GM12878 (cell line): ENCODE measurements around the gene PIK3C2B. TPM values are rescaled to one million over a fixed set of nuclear protein-coding genes. Genes with fewer than 3 reads are reported as not detected.

Source experiments
- ASH2L ChIP-seq: fragments of 300-600, 200-600 bp; sonication (generic); IDR thresholded peaks from 2 replicates; pipeline ENCODE4 v1.6.1; 2017; ENCODE audit warnings: low read depth, mild to moderate bottlenecking, borderline replicate concordance
- CHD2 ChIP-seq: IDR thresholded peaks from 2 replicates; pipeline ENCODE4 v1.6.1; 2011; ENCODE audit warnings: low read depth, low read length, improper control_type of control experiment, borderline replicate concordance
- CREB1 ChIP-seq: IDR thresholded peaks from 2 replicates; pipeline ENCODE4 v1.6.1; 2012; ENCODE audit warnings: low read depth, mild to moderate bottlenecking, inconsistent platforms
- FOXK2 ChIP-seq: fragments of 450-650 bp; IDR thresholded peaks from 2 replicates; pipeline ENCODE4 v1.6.1; 2017; ENCODE audit warnings: mild to moderate bottlenecking, moderate library complexity
- MYC ChIP-seq: IDR thresholded peaks from 2 replicates; pipeline ENCODE4 v1.6.1; 2011; ENCODE audit warnings: mild to moderate bottlenecking, low read length, moderate library complexity, inconsistent platforms; ENCODE audit not compliant: insufficient read depth, insufficient replicate concordance, insufficient read length, severe bottlenecking
- PAX5 ChIP-seq: IDR thresholded peaks from 2 replicates; pipeline ENCODE4 v1.6.1; 2011; ENCODE audit warnings: low read depth, low read length, borderline replicate concordance
- RBBP5 ChIP-seq: fragments of 200-600 bp; sonication (generic); conservative IDR thresholded peaks from 2 replicates; pipeline ENCODE4 v1.6.1; 2016
- SMARCA5 ChIP-seq: fragments of 450-650 bp; IDR thresholded peaks from 2 replicates; pipeline ENCODE4 v1.6.1; 2017; ENCODE audit warnings: mild to moderate bottlenecking
- SMC3 ChIP-seq: IDR thresholded peaks from 2 replicates; pipeline ENCODE4 v1.6.1; 2011; ENCODE audit warnings: low read length, improper control_type of control experiment, borderline replicate concordance
- TARDBP ChIP-seq: IDR thresholded peaks from 2 replicates; pipeline ENCODE4 v1.6.1; 2016; ENCODE audit warnings: borderline replicate concordance
- TCF12 ChIP-seq: IDR thresholded peaks from 2 replicates; pipeline ENCODE4 v1.6.1; 2011; ENCODE audit warnings: low read depth, mild to moderate bottlenecking, low read length
- ZNF217 ChIP-seq: fragments of 450-650 bp; IDR thresholded peaks from 2 replicates; pipeline ENCODE4 v1.6.1; 2017; ENCODE audit warnings: antibody characterized with exemption, mild to moderate bottlenecking
- polyA plus RNA-seq, 11 experiments: library from polyadenylated mRNA; depleted of rRNA in 4 of 11; unstranded in 6 of 11; stranded (reverse) in 5 of 11; fragments of >200 nt; fragmentation: Nextera tagmentation in 4 of 11; fragmentation: Illumina TruSeq in 1 of 11; extraction: Ambion mirVana in 4 of 11; extraction: Trizol in 1 of 11; gene quantifications; 1 replicate in 1 of 11; 2 replicates in 10 of 11; pipeline versions ENCODE4 v1.2.1 to v1.2.3, GENCODE V29; 2011 to 2016; ENCODE audit warnings: inconsistent platforms in 2 of 11, missing spikeins in 2 of 11, low read depth in 1 of 11
- total RNA-seq, 4 experiments: library from RNA; depleted of rRNA in 3 of 4; stranded (reverse); fragments of >200 nt in 3 of 4; fragmentation: Illumina TruSeq in 1 of 4; extraction: Trizol in 1 of 4; gene quantifications; 2 replicates each; pipeline versions ENCODE4 v1.2.1 to v1.2.3, GENCODE V29; 2013 to 2021
- TF ChIP-seq, protein P1 (sequence below): fragments of 150-350 bp; IDR thresholded peaks from 2 replicates; pipeline ENCODE4 v1.6.1; 2014; ENCODE audit warnings: mild to moderate bottlenecking, low read depth, low read length
- TF ChIP-seq, protein P2 (sequence below): fragments of 450-650 bp; IDR thresholded peaks from 2 replicates; pipeline ENCODE4 v1.6.1; 2018; ENCODE audit warnings: borderline replicate concordance, mild to moderate bottlenecking; ENCODE audit not compliant: partially characterized antibody
- TF ChIP-seq, protein P3 (sequence below): IDR thresholded peaks from 2 replicates; pipeline ENCODE4 v1.6.1; 2011; ENCODE audit warnings: borderline replicate concordance, low read depth, mild to moderate bottlenecking, moderate library complexity, low read length; ENCODE audit not compliant: insufficient read depth, poor library complexity, severe bottlenecking
- TF ChIP-seq, protein P4 (sequence below): fragments of 450-650 bp; formaldehyde crosslinking; IDR thresholded peaks from 2 replicates; pipeline ENCODE4 v1.5.0; 2022; ENCODE audit warnings: mild to moderate bottlenecking, missing genetic modification characterization
- TF ChIP-seq, protein P5 (sequence below), 3 experiments: IDR thresholded peaks in 2 of 3; conservative IDR thresholded peaks in 1 of 3; 2 replicates each; pipeline ENCODE4 v1.5.1; 2011; ENCODE audit warnings: low read depth in 3 of 3, low read length in 3 of 3, mild to moderate bottlenecking in 3 of 3, control low read depth in 2 of 3, moderate library complexity in 2 of 3, inconsistent platforms in 1 of 3, mixed read lengths in 1 of 3; ENCODE audit not compliant: control insufficient read depth in 2 of 3, insufficient read depth in 1 of 3; ENCODE audit errors: extremely low read depth in 1 of 3
- TF ChIP-seq, protein P6 (sequence below): fragments of 450-650 bp; IDR thresholded peaks from 2 replicates; pipeline ENCODE4 v1.6.1; 2016; ENCODE audit warnings: mild to moderate bottlenecking

PIK3C2B gene
- total and polyA plus RNA-seq, 10 of the 15 experiments (the other 5 are each of a cell fraction or from before 2014, with no cell fraction given): 2.2 to 38.1 (median 11.4) TPM

DNA sequence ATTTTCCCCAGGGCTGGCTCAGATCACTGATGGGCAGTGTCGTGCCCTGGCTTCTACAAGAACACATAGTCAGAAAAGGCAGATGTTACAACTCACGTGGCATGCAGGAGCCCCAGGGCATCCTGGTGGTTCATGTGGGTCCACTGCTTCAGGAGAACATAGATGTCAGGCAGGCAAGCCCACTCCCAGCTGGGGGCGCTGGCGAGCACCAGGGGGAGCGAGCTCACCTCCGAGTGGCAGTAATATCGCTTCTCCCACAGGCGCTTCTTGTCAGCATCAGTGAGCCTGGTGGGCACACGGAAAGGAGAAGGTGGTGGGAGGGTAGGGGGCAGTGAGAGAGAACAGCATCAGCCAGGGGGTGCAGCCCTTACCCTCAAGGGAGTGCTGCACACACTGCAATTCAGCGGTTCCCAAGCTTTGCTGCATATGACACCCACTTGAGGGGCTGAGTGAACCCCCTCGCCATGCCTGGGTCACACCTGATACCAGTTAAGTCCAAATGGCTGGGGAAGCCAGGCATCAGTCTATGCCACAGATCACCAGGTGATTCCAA, 48.7 kb downstream of the PIK3C2B start (continued):
- TF ChIP-seq, protein P1, sequence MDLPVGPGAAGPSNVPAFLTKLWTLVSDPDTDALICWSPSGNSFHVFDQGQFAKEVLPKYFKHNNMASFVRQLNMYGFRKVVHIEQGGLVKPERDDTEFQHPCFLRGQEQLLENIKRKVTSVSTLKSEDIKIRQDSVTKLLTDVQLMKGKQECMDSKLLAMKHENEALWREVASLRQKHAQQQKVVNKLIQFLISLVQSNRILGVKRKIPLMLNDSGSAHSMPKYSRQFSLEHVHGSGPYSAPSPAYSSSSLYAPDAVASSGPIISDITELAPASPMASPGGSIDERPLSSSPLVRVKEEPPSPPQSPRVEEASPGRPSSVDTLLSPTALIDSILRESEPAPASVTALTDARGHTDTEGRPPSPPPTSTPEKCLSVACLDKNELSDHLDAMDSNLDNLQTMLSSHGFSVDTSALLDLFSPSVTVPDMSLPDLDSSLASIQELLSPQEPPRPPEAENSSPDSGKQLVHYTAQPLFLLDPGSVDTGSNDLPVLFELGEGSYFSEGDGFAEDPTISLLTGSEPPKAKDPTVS: no peak
- no peak for TF ChIP-seq MYC
- no peak for TF ChIP-seq TARDBP
- TF ChIP-seq, protein P2, sequence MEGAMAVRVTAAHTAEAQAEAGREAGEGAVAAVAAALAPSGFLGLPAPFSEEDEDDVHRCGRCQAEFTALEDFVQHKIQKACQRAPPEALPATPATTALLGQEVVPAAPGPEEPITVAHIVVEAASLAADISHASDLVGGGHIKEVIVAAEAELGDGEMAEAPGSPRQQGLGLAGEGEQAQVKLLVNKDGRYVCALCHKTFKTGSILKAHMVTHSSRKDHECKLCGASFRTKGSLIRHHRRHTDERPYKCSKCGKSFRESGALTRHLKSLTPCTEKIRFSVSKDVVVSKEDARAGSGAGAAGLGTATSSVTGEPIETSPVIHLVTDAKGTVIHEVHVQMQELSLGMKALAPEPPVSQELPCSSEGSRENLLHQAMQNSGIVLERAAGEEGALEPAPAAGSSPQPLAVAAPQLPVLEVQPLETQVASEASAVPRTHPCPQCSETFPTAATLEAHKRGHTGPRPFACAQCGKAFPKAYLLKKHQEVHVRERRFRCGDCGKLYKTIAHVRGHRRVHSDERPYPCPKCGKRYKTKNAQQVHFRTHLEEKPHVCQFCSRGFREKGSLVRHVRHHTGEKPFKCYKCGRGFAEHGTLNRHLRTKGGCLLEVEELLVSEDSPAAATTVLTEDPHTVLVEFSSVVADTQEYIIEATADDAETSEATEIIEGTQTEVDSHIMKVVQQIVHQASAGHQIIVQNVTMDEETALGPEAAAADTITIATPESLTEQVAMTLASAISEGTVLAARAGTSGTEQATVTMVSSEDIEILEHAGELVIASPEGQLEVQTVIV: no peak
- TF ChIP-seq FOXK2: no peak
- TF ChIP-seq, protein P3, sequence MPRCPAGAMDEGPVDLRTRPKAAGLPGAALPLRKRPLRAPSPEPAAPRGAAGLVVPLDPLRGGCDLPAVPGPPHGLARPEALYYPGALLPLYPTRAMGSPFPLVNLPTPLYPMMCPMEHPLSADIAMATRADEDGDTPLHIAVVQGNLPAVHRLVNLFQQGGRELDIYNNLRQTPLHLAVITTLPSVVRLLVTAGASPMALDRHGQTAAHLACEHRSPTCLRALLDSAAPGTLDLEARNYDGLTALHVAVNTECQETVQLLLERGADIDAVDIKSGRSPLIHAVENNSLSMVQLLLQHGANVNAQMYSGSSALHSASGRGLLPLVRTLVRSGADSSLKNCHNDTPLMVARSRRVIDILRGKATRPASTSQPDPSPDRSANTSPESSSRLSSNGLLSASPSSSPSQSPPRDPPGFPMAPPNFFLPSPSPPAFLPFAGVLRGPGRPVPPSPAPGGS: no peak
- TF ChIP-seq, protein P4, sequence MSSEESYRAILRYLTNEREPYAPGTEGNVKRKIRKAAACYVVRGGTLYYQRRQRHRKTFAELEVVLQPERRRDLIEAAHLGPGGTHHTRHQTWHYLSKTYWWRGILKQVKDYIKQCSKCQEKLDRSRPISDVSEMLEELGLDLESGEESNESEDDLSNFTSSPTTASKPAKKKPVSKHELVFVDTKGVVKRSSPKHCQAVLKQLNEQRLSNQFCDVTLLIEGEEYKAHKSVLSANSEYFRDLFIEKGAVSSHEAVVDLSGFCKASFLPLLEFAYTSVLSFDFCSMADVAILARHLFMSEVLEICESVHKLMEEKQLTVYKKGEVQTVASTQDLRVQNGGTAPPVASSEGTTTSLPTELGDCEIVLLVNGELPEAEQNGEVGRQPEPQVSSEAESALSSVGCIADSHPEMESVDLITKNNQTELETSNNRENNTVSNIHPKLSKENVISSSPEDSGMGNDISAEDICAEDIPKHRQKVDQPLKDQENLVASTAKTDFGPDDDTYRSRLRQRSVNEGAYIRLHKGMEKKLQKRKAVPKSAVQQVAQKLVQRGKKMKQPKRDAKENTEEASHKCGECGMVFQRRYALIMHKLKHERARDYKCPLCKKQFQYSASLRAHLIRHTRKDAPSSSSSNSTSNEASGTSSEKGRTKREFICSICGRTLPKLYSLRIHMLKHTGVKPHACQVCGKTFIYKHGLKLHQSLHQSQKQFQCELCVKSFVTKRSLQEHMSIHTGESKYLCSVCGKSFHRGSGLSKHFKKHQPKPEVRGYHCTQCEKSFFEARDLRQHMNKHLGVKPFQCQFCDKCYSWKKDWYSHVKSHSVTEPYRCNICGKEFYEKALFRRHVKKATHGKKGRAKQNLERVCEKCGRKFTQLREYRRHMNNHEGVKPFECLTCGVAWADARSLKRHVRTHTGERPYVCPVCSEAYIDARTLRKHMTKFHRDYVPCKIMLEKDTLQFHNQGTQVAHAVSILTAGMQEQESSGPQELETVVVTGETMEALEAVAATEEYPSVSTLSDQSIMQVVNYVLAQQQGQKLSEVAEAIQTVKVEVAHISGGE (CRISPR knock-in tag): no peak
- no peak for TF ChIP-seq PAX5
- 0 out of 2 replicates have a peak, but pooled peaks have one; percentile 17 for TF ChIP-seq CHD2
- TF ChIP-seq TCF12: no peak
- TF ChIP-seq SMC3: peak; percentile 62; the same call in 1 of the 2 replicates
- TF ChIP-seq ASH2L: no peak
- TF ChIP-seq, protein P5, sequence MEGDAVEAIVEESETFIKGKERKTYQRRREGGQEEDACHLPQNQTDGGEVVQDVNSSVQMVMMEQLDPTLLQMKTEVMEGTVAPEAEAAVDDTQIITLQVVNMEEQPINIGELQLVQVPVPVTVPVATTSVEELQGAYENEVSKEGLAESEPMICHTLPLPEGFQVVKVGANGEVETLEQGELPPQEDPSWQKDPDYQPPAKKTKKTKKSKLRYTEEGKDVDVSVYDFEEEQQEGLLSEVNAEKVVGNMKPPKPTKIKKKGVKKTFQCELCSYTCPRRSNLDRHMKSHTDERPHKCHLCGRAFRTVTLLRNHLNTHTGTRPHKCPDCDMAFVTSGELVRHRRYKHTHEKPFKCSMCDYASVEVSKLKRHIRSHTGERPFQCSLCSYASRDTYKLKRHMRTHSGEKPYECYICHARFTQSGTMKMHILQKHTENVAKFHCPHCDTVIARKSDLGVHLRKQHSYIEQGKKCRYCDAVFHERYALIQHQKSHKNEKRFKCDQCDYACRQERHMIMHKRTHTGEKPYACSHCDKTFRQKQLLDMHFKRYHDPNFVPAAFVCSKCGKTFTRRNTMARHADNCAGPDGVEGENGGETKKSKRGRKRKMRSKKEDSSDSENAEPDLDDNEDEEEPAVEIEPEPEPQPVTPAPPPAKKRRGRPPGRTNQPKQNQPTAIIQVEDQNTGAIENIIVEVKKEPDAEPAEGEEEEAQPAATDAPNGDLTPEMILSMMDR (IDR thresholded peaks at IDR 0.05 in 2 of 3, conservative IDR thresholded peaks at IDR 0.05 in 1 of 3; ENCODE audit: control insufficient read depth in 2 of 3, extremely low read depth in 1 of 3, insufficient read depth in 1 of 3, low read depth in 3 of 3, low read length in 3 of 3): peak; percentile 59 to 77 (median 61)
- TF ChIP-seq, protein P6, sequence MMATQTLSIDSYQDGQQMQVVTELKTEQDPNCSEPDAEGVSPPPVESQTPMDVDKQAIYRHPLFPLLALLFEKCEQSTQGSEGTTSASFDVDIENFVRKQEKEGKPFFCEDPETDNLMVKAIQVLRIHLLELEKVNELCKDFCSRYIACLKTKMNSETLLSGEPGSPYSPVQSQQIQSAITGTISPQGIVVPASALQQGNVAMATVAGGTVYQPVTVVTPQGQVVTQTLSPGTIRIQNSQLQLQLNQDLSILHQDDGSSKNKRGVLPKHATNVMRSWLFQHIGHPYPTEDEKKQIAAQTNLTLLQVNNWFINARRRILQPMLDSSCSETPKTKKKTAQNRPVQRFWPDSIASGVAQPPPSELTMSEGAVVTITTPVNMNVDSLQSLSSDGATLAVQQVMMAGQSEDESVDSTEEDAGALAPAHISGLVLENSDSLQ: no peak
- TF ChIP-seq ZNF217: no peak
- TF ChIP-seq SMARCA5: peak; percentile 21; the same call in 1 of the 2 replicates
- TF ChIP-seq CREB1: no peak
- TF ChIP-seq RBBP5: no peak
